HEK293 (cell line): ENCODE measurements around the gene NAV2.

ENCODE experiments used
- CTCF ChIA-PET: fragments of 350-600 bp; formaldehyde crosslinking; extraction: SDS; loops from one replicate; lab custom pipeline; 2021; ENCODE audit warnings: antibody characterized with exemption; lab: Yijun Ruan, JAX
- POLR2A ChIA-PET: fragments of 300-600 bp; formaldehyde crosslinking; extraction: SDS; loops from one replicate; lab custom pipeline; 2020; ENCODE audit warnings: antibody characterized with exemption, inconsistent platforms; lab: Yijun Ruan, JAX
- H3K27ac ChIP-seq: fragments of 200-500 bp; sonication (Bioruptor generic); 2 replicates; pipeline ENCODE4 v1.5.1; 2014; ENCODE audit warnings: low read depth, low read length, control low read depth, inconsistent platforms; ENCODE audit errors: extremely low read depth
- H3K36me3 ChIP-seq, 2 experiments: fragments of 200-500 bp in 1 of 2; sonication (Bioruptor generic) in 1 of 2; 1 replicate in 1 of 2; 2 replicates in 1 of 2; pipeline ENCODE4 v1.5.1; 2014 to 2017; ENCODE audit warnings: inconsistent platforms in 2 of 2, low read length in 2 of 2; ENCODE audit not compliant: control insufficient read depth in 2 of 2, insufficient read depth in 1 of 2
- H3K4me1 ChIP-seq: fragments of 200-500 bp; sonication (Bioruptor generic); 2 replicates; pipeline ENCODE4 v1.5.1; 2014; ENCODE audit warnings: mild to moderate bottlenecking, low read length, inconsistent platforms; ENCODE audit not compliant: control insufficient read depth, insufficient read depth
- H3K4me3 ChIP-seq: 2 replicates; pipeline ENCODE4 v1.5.1; 2011; ENCODE audit warnings: low read depth, mild to moderate bottlenecking, control low read depth, low read length, moderate library complexity
- H3K9me3 ChIP-seq: fragments of 200-500 bp; sonication (Bioruptor generic); 2 replicates; pipeline ENCODE4 v1.5.1; 2014; ENCODE audit warnings: low read depth, low read length, inconsistent platforms; ENCODE audit not compliant: control insufficient read depth, insufficient read depth
- FEZF1 ChIP-seq: fragments of 450-650 bp; formaldehyde crosslinking; IDR thresholded peaks from 2 replicates; pipeline ENCODE4 v1.5.1; 2016; ENCODE audit warnings: missing biosample characterization, missing genetic modification characterization
- HOXA7 ChIP-seq: sonication (generic); formaldehyde crosslinking; IDR thresholded peaks from 2 replicates; pipeline ENCODE4 v1.8.1; 2022; ENCODE audit warnings: missing genetic modification reagents, borderline replicate concordance
- HOXD13 ChIP-seq: sonication (generic); formaldehyde crosslinking; IDR thresholded peaks from 2 replicates; pipeline ENCODE4 v1.8.0; 2022; ENCODE audit warnings: missing genetic modification reagents, borderline replicate concordance
- KLF9 ChIP-seq: fragments of 450-650 bp; formaldehyde crosslinking; IDR thresholded peaks from 2 replicates; pipeline ENCODE4 v1.5.1; 2016; ENCODE audit warnings: missing biosample characterization, missing genetic modification characterization, low read depth
- PRDM1 ChIP-seq: fragments of 450-650 bp; formaldehyde crosslinking; IDR thresholded peaks from 2 replicates; pipeline ENCODE4; 2016; ENCODE audit warnings: missing biosample characterization, missing genetic modification characterization
- SP2 ChIP-seq: fragments of 450-650 bp; formaldehyde crosslinking; IDR thresholded peaks from 2 replicates; pipeline ENCODE4 v1.5.1; 2016; ENCODE audit warnings: missing biosample characterization, missing genetic modification characterization
- TRIM28 ChIP-seq: IDR thresholded peaks from 2 replicates; pipeline ENCODE4 v1.6.1; 2011; ENCODE audit warnings: low read length, control low read depth, borderline replicate concordance
- ZBTB44 ChIP-seq: fragments of 450-650 bp; IDR thresholded peaks from 2 replicates; pipeline ENCODE4 v1.5.1; 2018; ENCODE audit warnings: missing biosample characterization, mild to moderate bottlenecking, missing genetic modification characterization
- ZNF157 ChIP-seq: fragments of 450-650 bp; formaldehyde crosslinking; IDR thresholded peaks from 2 replicates; pipeline ENCODE4 v1.5.1; 2016; ENCODE audit warnings: missing biosample characterization, missing genetic modification characterization
- ZNF223 ChIP-seq: fragments of 450-650 bp; formaldehyde crosslinking; IDR thresholded peaks from 2 replicates; pipeline ENCODE4 v1.5.1; 2016; ENCODE audit warnings: missing biosample characterization, missing genetic modification characterization
- ZNF335 ChIP-seq: fragments of 450-650 bp; formaldehyde crosslinking; conservative IDR thresholded peaks from 2 replicates; pipeline ENCODE4 v1.5.1; 2016; ENCODE audit warnings: missing biosample characterization, missing genetic modification characterization
- ZNF341 ChIP-seq: fragments of 450-650 bp; formaldehyde crosslinking; IDR thresholded peaks from 2 replicates; pipeline ENCODE4; 2016; ENCODE audit warnings: low read depth, missing biosample characterization, missing genetic modification characterization
- ZNF549 ChIP-seq: fragments of 450-650 bp; IDR thresholded peaks from 2 replicates; pipeline ENCODE4 v1.5.1; 2018; ENCODE audit warnings: missing biosample characterization, missing genetic modification characterization, mild to moderate bottlenecking, inconsistent platforms, moderate library complexity
- ZNF580 ChIP-seq: fragments of 450-650 bp; formaldehyde crosslinking; IDR thresholded peaks from 2 replicates; pipeline ENCODE4 v1.5.1; 2016; ENCODE audit warnings: missing biosample characterization, missing genetic modification characterization
- ZNF623 ChIP-seq: fragments of 450-650 bp; formaldehyde crosslinking; IDR thresholded peaks from 2 replicates; pipeline ENCODE4 v1.5.1; 2016; ENCODE audit warnings: missing biosample characterization, missing genetic modification characterization
- ZNF654 ChIP-seq: fragments of 450-650 bp; formaldehyde crosslinking; IDR thresholded peaks from 2 replicates; pipeline ENCODE4 v1.5.1; 2016; ENCODE audit warnings: low read depth, missing biosample characterization, missing genetic modification characterization
- ZNF701 ChIP-seq: fragments of 450-650 bp; formaldehyde crosslinking; IDR thresholded peaks from 2 replicates; pipeline ENCODE4 v1.5.1; 2016; ENCODE audit warnings: missing biosample characterization, missing genetic modification characterization
- ZNF76 ChIP-seq: fragments of 450-650 bp; formaldehyde crosslinking; IDR thresholded peaks from 2 replicates; pipeline ENCODE4; 2016; ENCODE audit warnings: low read depth, missing biosample characterization, missing genetic modification characterization, borderline replicate concordance
- ZNF777 ChIP-seq: fragments of 450-650 bp; formaldehyde crosslinking; IDR thresholded peaks from 2 replicates; pipeline ENCODE4 v1.5.1; 2017; ENCODE audit warnings: missing biosample characterization, missing genetic modification characterization, borderline replicate concordance
- TF ChIP-seq, protein P1 (sequence below): fragments of 450-650 bp; formaldehyde crosslinking; IDR thresholded peaks from 2 replicates; pipeline ENCODE4 v1.5.1; 2016; ENCODE audit warnings: missing biosample characterization, missing genetic modification characterization
- TF ChIP-seq, protein P2 (sequence below): fragments of 450-650 bp; formaldehyde crosslinking; IDR thresholded peaks from 2 replicates; pipeline ENCODE4 v1.5.1; 2016; ENCODE audit warnings: missing biosample characterization, missing genetic modification characterization

NAV2 gene

DNA sequence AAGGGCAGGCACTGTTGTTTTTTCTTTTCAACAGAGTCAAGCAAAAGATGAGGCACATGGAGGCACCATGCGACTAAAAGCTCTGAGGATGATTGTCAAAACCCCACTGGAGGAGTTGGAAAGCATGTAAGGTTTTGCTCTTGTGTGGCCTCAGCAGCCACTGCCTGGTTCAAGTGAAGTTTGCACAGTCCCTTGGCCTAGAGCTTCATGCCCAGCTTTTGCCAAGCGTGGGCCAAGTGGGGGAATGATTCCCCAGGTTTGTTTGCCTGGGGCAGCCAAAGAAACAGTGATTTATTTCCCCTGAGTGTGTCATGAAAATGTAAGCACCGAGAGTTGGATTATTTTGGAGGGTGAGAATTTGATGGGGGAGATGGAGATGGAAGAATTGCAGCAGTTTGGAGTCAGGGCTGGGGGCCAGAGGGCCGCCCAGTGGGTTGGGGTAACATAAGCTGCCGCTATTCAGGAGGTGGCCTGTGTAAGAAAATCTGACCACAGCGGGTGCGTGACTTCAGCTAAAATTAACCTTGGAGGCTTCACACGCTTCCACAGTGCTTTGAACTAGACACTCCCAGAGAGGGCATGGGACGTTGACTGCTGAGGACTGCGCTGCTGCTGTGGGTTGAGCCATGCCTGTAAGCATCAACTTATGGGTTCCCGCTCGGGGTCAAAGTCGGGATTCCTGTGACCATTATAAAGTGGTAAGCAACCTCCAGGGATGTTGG lies 100.7 kb downstream of the NAV2 start:
- H3K36me3 ChIP-seq = no peaks in the 10 kb centered on the region
- TF ChIP-seq, protein P1, sequence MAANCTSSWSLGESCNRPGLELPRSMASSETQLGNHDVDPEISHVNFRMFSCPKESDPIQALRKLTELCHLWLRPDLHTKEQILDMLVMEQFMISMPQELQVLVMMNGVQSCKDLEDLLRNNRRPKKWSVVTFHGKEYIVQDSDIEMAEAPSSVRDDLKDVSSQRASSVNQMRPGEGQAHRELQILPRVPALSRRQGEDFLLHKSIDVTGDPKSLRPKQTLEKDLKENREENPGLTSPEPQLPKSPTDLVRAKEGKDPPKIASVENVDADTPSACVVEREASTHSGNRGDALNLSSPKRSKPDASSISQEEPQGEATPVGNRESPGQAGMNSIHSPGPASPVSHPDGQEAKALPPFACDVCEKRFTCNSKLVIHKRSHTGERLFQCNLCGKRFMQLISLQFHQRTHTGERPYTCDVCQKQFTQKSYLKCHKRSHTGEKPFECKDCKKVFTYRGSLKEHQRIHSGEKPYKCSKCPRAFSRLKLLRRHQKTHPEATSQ (tag by site-specific recombination) = no peak
- TF ChIP-seq ZNF341 (no peak), ZNF623 (no peak)
- TF ChIP-seq, all 188 proteins: peak for 0
- no peak overlapping the region for H3K27ac ChIP-seq
- H3K4me3 ChIP-seq = no peak overlapping the region
- ChIA-PET POLR2A (no interaction called here), CTCF (interaction anchor here (0.8 to 2.8 kb wide), 3 partner anchors 16 to 91 kb away, joined by 3 to 17 read pairs (median 3); no protein-coding TSS in a partner anchor)
- H3K4me1 ChIP-seq = no peaks in the 10 kb centered on the region; the same call in 1 of the 2 replicates
- no peaks in the 10 kb centered on the region for H3K9me3 ChIP-seq

GRCh38 chr11:19814421-19814820 lies 101.8 kb downstream of the NAV2 start:
- Histone ChIP-seq H3K4me1 (no peaks in the 10 kb centered on the region; the same call in 1 of the 2 replicates), H3K27ac (no peak overlapping the region), H3K9me3 (no peaks in the 10 kb centered on the region), H3K36me3 (no peaks in the 10 kb centered on the region), H3K4me3 (no peak overlapping the region)
- ChIA-PET CTCF (interaction anchor here (0.6 to 2.8 kb wide), 4 partner anchors 17 to 97 kb away, joined by 3 to 17 read pairs (median 3); no protein-coding TSS in a partner anchor), POLR2A (no interaction called here)
- TF ChIP-seq TRIM28 (no peak), KLF9 (no peak), ZNF157 (tag by site-specific recombination) (no peak), ZNF654 (tag by site-specific recombination) (peak; percentile 24; the same call in 1 of the 2 replicates), ZBTB44 (tag by site-specific recombination) (no peak), FEZF1 (peak; percentile 41; the same call in 1 of the 2 replicates), ZNF223 (tag by site-specific recombination) (no peak)

DNA sequence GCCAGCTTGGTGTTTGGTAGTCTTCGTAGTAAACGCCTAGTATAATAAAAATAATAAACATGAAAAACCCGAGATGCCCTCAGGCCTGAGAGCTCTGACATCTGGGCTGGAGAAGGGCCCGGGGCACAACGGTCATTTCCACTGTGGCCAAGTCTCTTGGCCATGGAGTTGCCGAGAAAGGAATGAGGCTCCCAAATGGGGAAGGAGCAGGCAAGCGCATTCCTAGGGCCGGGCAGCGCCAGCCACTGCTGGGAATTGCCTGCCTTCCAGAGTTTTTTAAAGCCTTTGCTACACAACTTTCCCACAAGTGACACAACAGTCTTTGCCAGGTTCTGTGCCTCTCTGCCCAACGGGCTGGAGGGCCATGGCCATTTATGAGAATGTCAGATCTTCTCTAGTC lies 103.4 kb downstream of the NAV2 start:
- Histone ChIP-seq H3K36me3 (no peaks in the 10 kb centered on the region), H3K4me3 (no peak overlapping the region), H3K4me1 (no peaks in the 10 kb centered on the region; the same call in 1 of the 2 replicates)
- CTCF ChIA-PET = interaction anchor here (1.2 kb wide), 2 partner anchors 84 to 87 kb away, joined by 3 to 5 read pairs; no protein-coding TSS in a partner anchor
- POLR2A ChIA-PET = no interaction called here
- TF ChIP-seq ZNF777 (tag by site-specific recombination) (no peak), ZNF549 (no peak), ZNF335 (tag by site-specific recombination) (no peak), HOXA7 (CRISPR knock-in tag) (no peak), ZNF580 (tag by site-specific recombination) (no peak), HOXD13 (no peak), ZNF76 (tag by site-specific recombination) (no peak), ZNF701 (tag by site-specific recombination) (no peak), PRDM1 (tag by site-specific recombination) (no peak), SP2 (no peak)
- TF ChIP-seq, protein P2, sequence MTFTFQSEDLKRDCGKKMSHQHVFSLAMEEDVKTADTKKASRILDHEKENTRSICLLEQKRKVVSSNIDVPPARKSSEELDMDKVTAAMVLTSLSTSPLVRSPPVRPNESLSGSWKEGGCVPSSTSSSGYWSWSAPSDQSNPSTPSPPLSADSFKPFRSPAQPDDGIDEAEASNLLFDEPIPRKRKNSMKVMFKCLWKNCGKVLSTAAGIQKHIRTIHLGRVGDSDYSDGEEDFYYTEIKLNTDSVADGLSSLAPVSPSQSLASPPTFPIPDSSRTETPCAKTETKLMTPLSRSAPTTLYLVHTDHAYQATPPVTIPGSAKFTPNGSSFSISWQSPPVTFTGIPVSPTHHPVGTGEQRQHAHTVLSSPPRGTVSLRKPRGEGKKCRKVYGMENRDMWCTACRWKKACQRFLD (tag by site-specific recombination) = no peak
- TF ChIP-seq, all 188 proteins: peak for 0
- H3K27ac ChIP-seq = no peak overlapping the region
- H3K9me3 ChIP-seq = no peaks in the 10 kb centered on the region
